ENCODE results near the gene LRATD1.

DNA sequence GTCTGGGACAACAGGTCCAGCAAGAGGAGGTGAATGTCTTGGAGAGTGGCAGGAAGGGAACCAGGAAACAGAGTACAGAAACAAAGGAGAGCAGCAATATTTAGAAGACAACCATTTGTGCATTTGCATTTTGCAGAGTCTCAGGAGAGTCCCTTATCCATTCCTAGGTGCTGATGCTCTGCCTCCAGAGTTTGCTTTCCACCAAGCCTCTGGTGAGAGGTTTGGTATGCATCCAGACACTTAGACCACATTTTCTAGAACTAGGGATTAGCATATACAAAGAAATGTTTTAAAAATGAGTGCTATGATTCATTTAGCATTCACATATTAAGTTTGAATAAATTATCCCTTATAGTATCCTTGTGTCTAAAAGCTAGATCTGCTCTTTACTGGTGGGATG, 18.5 kb upstream of the LRATD1 start:
- no peak for TF ChIP-seq POLR2A (IDR thresholded peaks at IDR 0.05)
- TF ChIP-seq, protein P1, sequence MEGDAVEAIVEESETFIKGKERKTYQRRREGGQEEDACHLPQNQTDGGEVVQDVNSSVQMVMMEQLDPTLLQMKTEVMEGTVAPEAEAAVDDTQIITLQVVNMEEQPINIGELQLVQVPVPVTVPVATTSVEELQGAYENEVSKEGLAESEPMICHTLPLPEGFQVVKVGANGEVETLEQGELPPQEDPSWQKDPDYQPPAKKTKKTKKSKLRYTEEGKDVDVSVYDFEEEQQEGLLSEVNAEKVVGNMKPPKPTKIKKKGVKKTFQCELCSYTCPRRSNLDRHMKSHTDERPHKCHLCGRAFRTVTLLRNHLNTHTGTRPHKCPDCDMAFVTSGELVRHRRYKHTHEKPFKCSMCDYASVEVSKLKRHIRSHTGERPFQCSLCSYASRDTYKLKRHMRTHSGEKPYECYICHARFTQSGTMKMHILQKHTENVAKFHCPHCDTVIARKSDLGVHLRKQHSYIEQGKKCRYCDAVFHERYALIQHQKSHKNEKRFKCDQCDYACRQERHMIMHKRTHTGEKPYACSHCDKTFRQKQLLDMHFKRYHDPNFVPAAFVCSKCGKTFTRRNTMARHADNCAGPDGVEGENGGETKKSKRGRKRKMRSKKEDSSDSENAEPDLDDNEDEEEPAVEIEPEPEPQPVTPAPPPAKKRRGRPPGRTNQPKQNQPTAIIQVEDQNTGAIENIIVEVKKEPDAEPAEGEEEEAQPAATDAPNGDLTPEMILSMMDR (IDR thresholded peaks at IDR 0.05): no peak
